ENCODE measurements around the gene AHNAK.

Gene AHNAK

DNA sequence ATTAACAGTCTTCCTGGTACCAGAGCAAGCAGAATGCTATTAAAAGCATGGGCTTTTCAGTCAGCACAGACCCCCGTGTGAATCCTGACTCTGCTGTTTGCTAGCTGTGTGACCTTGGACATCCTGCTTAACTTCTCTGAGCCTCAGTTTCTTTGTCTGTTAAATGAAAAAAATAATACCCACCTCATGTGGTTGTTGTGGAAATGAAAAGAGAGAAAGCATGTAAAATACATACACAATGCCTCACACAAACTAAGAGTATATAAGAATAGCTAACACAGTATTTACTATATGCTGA is 39.5 kb downstream of the AHNAK start:
- no peak for DNase-seq (ENCODE audit: low read depth in 1 of 2, low spot score in 1 of 2)
- TF ChIP-seq POLR2AphosphoS5 (IDR thresholded peaks at IDR 0.05; ENCODE audit: low read depth): no peak
- no peak for TF ChIP-seq REST (IDR thresholded peaks at IDR 0.05; ENCODE audit: insufficient replicate concordance, low read depth)
- no peak for TF ChIP-seq SPI1 (IDR thresholded peaks at IDR 0.05; ENCODE audit: borderline replicate concordance, low read depth)
- TF ChIP-seq CTCF (IDR thresholded peaks at IDR 0.05; ENCODE audit: insufficient read depth, low read length): no peak
- no peak for TF ChIP-seq GABPA (IDR thresholded peaks at IDR 0.05; ENCODE audit: low read depth)
- Histone ChIP-seq H3K27ac (replicated peaks) (no peak overlapping the region), H3K4me3 (replicated peaks; ENCODE audit: insufficient read depth, low read length) (no peak overlapping the region), H3K27me3 (ENCODE audit: insufficient read depth, poor library complexity, severe bottlenecking) (no peaks in the 10 kb centered on the region)

- no peak for DNase-seq (ENCODE audit: low read depth in 1 of 2, low spot score in 1 of 2)
- Histone ChIP-seq H3K4me3 (replicated peaks; ENCODE audit: insufficient read depth, low read length) (no peak overlapping the region), H3K27me3 (ENCODE audit: insufficient read depth, poor library complexity, severe bottlenecking) (no peaks in the 10 kb centered on the region), H3K27ac (replicated peaks) (no peak overlapping the region)
- no peak for TF ChIP-seq SPI1 (IDR thresholded peaks at IDR 0.05; ENCODE audit: borderline replicate concordance, low read depth)
- no peak for TF ChIP-seq GABPA (IDR thresholded peaks at IDR 0.05; ENCODE audit: low read depth)
- TF ChIP-seq CTCF (IDR thresholded peaks at IDR 0.05; ENCODE audit: insufficient read depth, low read length): no peak
- TF ChIP-seq REST (IDR thresholded peaks at IDR 0.05; ENCODE audit: insufficient replicate concordance, low read depth): no peak
- no peak for TF ChIP-seq POLR2AphosphoS5 (IDR thresholded peaks at IDR 0.05; ENCODE audit: low read depth)
Measured at GRCh38 chr11:62506413-62507124, 40.0 kb downstream of the AHNAK start.

- no peaks in the 10 kb centered on the region for H3K27me3 ChIP-seq (ENCODE audit: insufficient read depth, poor library complexity, severe bottlenecking)
- no peak for DNase-seq (ENCODE audit: low read depth in 1 of 2, low spot score in 1 of 2)
- TF ChIP-seq REST (IDR thresholded peaks at IDR 0.05; ENCODE audit: insufficient replicate concordance, low read depth) (no peak), POLR2AphosphoS5 (IDR thresholded peaks at IDR 0.05; ENCODE audit: low read depth) (no peak), CTCF (IDR thresholded peaks at IDR 0.05; ENCODE audit: insufficient read depth, low read length) (no peak), SPI1 (IDR thresholded peaks at IDR 0.05; ENCODE audit: borderline replicate concordance, low read depth) (no peak), GABPA (IDR thresholded peaks at IDR 0.05; ENCODE audit: low read depth) (no peak)
- H3K27ac ChIP-seq (replicated peaks): no peak overlapping the region
- H3K4me3 ChIP-seq (replicated peaks; ENCODE audit: insufficient read depth, low read length): no peak overlapping the region
Measured at GRCh38 chr11:62505440-62506091, 41.0 kb downstream of the AHNAK start.
